ENCODE results near the gene JPT2. TPM values are rescaled to one million over a fixed set of nuclear protein-coding genes. Genes with fewer than 3 reads are reported as not detected.
"Not testable (repeated sequence)": the region's sequence is repeated elsewhere in the genome, so short reads cannot be mapped to it uniquely, and the experiment has no call there.

Gene JPT2
- total RNA-seq, 1 donor from 2014 or later = 108 TPM

- DNase-seq (ENCODE audit: low spot score) = no peak
Measured at GRCh38 chr16:1707193-1707790, 29.2 kb downstream of the JPT2 start.

GRCh38 chr16:1708083-1708767, 30.1 kb downstream of the JPT2 start:
- no peak for DNase-seq (ENCODE audit: low spot score)

- no peak for DNase-seq (ENCODE audit: low spot score)
Measured at GRCh38 chr16:1708768-1709180, 30.7 kb downstream of the JPT2 start.

- no peak for DNase-seq (ENCODE audit: low spot score)
Measured at GRCh38 chr16:1709356-1709755, 31.3 kb downstream of the JPT2 start.

DNA sequence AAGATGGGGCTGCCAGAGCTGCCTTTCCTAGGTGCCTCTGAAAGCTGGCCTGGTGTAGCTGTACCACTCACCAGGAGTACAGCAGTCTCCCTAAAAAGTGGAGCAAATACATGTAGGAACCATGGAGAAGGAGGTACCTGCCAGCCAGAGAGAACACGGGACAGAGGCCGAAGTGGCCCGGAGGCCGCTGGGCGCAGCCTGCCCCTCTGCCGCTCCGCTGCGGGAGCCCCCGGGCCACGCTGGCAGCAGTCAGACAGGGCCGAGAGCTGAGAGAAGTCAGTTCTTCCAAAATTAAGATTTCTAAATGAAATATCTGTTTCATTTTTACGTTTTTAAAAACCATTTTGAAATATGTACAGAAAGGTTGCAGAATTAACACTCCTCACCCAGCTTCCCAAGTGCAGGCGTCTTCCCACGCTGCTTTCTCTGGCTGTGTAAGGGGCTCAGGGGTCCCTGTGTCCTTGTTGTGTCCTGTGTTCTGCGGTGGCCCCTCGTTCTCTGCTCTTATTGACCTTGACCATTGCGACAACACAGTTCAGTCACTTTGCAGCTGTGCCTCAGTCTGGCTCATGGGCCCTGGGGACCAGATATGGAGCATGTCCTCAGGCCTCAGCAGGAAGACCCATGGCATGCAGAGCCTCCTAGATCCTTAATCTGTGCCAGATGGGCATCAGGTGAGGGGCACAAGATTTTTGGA, 32.9 kb downstream of the JPT2 start:
- DNase-seq (ENCODE audit: low spot score) = no peak

DNA sequence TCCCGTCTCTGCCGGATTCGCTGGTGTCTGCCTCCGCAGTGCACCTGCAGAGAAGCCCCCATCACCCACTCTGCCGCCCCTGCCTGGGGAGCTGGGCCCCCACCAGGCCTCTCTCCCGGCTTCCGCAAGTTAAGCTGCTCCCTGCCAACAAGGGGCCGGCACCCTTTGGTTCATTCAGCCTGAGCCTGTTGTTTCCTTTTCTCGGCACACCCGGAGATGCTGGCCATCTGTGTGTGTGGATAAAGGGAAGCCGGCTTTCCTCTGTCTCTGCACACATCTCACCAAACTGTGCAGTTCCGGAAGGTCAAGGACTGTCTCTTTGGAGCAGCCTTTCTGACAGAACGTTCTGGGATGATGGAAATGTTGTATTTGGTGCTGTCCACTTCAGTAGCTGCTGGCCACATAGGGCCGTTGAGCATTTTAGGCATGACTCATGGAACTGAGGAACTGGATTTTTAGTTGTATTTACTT, 34.7 kb downstream of the JPT2 start:
- no peak for DNase-seq (ENCODE audit: low spot score)

GRCh38 chr16:1713331-1713730, 35.3 kb downstream of the JPT2 start:
- DNase-seq (ENCODE audit: low spot score) = no peak

DNA sequence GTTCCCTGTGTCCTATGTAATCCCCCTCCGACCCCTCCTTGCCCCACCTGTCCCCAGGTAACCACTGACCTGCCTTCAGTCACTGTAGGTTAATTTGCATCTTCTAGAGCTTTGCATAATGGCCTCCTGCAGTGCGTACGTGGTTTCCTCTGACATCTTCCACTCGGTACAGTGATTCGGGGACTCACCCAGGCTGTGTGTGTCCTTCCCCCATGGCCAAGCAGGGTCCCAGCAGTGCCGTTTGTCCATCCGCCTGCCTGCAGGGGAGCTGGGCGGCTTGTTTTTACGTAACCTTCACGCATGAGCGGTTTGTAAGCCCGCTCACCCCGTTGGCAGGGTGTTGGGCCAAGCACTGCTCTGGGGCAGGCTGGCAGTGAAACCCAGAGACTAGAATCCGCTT, 35.9 kb downstream of the JPT2 start:
- no peak for DNase-seq (ENCODE audit: low spot score)

DNA sequence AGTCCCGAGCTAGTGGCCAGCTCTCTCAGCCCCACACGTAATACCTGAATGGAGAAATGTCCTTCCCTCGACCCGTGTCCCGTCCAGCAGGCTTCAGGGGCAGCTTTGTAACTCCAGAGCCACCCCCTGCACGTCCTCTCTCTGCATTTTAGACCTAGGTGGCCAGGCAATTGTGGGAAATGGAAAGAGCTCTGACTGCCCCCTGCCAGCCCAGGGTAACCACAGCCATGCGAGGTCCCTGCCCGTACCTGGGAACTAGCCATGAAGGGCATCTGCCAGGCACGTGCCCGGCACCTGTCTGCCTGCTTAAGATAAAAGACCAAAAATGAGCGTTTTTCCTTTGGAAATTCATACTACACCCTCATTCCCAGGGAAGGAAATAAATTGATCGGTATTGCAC, 37.1 kb downstream of the JPT2 start:
- no peak for DNase-seq (ENCODE audit: low spot score)

DNA sequence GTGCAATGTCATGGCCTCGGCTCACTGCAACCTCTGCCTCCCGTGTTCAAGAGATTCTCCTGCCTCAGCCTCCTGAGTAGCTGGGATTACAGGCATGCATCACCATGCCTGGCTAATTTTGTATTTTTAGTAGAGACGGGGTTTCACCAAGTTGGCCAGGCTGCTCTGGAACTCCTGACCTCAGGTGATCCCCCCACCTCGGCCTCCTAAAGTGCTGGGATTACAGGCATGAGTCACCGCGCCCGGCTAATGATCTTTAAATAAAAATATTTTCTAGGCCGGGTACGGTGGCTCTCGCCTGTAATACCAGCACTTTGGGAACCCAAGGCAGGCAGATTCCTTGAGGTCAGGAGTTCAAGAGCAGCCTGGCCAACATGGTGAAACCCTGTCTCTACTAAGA, 40.2 kb downstream of the JPT2 start:
- not testable (repeated sequence) for DNase-seq (ENCODE audit: low spot score)

DNA sequence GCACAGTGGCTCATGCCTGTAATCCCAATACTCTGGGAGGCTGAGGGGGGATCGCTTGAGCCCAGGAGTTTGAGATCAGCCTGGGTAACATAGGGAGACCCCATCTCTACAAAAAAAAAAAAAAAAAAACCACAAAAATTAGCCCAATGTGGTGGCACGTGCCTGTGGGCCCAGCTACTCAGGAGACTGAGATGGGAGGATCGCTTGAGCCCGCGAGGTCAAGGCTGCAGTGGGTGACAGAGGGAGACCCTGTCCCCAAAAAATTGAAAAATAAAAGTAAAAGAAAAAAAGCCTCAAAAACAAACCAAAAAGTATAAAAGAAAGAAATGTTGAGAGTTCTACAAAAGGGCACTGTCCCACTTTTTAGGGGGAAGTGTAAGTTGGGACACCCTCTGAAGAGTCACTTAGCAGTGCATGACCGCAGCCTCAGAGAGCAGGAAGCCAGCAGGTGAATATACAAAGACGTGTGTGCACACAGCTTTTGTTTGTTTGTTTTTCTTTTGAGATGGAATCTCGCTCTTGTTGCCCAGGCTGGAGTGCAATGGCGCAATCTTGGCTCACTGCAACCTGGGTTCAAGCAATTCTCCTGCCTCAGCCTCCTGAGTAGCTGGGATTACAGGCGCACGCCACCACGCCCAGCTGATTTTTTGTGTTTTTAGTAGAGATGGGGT, 41.6 kb downstream of the JPT2 start:
- DNase-seq (ENCODE audit: low spot score) = not testable (repeated sequence)

DNA sequence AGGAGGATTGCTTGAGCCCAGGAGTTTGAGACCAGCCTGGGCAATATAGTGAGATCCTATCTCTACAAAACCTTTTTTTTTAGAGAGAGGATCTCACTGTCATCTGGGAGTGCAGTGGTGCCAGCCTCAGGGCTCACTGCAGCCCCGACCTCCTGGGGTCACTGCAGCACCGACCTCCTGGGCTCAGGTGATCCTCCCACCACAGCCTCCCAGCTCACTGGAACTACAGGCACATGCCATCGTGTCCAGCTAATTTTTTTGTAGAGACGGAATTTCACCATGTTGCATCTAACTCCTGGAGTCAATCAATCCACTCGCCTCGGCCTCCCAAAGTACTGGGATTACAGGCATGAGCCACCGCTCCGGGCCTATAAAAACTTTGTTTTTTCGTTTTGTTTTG, 43.3 kb downstream of the JPT2 start:
- no peak for DNase-seq (ENCODE audit: low spot score)

DNA sequence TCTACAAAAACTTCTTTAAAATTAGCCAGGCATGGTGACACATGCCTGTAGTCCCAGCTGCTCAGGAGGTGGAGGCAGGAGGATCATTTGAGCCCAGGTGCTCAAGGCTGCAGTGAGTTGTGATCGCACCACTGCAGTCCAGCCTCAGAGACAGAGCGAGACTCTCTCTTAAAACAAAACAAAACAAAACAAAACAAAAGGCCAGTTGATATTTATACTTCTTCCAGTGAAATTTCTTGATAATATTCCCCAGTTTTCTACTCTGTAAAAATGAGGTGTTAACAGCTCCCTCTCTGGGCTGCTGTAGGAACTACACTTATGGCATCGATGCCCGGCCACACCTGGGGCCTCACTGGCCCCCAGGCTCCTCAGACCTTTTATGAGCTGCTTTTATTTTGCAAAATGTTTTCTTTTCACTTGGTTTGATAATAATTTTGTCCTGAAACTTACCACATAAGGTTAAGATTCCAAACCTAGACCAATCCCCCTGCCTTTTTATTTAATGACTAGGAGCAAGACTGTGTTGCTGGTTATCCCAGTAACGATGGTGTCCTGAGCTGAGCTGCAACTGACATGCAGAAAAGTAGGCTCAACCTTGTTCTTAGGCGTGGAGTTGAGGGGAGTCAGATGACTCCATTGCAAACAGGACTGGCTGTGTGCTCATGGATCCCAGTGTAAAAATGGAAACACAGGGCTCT, 45.5 kb downstream of the JPT2 start:
- DNase-seq (ENCODE audit: low spot score) = no peak

GRCh38 chr16:1724491-1724890, 46.4 kb downstream of the JPT2 start:
- DNase-seq (ENCODE audit: low spot score) = no peak

- DNase-seq (ENCODE audit: low spot score) = no peak
Measured at GRCh38 chr16:1726661-1727502, 48.8 kb downstream of the JPT2 start.

DNA sequence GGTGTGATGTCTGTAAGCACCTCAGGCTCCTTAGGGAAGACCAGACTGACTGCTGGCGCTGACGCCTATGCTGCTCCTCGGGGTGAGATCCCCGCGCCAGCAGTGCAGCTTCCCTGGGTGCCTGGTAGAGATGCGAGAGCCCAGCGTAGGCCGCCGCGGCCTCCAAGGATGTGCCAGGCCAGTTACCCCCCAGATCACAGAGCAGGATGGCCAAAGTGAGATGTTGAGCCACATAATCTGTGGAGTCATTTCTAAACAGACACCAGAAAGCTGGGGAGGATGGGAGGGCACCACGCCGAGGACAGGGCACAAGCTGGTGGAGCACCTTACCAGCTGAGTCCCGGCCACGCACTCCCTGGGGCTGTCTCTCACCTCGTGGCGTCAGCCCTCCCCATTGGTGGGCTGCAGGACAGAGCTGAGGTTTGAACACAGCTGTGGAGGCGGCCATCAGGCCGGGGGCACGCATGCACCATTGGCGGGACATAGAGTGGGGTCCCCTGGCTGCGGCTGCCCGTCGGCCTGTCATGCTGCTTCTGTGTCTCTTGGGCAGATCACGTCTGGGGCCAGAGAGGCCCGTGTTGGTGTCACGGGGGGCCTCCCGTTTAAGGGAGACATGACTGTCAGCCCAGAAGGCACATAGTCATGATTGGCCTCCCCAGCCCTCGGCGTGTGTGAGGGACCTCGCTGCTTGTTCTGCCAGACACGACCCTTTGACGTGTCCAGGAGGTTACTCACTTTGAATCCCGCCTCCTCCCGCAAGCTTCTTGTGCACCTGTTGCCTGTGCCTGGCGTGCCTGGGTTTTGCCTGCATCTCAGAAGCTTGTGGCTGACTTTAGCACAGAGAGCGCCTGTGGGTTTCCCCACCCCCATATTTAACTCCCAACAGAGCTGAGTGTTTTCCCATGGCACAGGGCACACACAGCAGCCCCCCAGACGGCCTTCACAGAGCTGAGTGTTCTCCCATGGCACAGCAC, 49.9 kb downstream of the JPT2 start:
- DNase-seq (ENCODE audit: low spot score) = no peak

DNA sequence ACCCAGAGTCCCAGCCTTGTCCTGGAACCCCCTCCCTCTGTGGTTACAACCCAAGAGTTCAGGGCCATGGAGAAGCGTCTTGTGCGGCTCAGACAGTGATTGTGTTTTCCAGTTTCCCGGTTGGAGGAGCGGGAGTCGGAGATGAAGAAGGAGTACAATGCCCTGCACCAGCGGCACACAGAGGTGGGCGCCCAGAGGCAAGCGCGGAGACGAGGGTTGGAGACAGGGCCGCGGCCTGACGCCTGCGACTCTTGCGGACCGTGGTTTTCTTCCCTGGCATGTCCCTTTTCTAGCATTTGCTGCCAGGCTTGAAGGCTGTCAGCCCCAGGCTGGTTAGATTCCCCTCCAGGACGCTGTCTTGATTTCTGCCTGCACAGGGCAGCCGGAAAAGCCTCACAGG, 50.9 kb downstream of the JPT2 start:
- no peak for DNase-seq (ENCODE audit: low spot score)

DNA sequence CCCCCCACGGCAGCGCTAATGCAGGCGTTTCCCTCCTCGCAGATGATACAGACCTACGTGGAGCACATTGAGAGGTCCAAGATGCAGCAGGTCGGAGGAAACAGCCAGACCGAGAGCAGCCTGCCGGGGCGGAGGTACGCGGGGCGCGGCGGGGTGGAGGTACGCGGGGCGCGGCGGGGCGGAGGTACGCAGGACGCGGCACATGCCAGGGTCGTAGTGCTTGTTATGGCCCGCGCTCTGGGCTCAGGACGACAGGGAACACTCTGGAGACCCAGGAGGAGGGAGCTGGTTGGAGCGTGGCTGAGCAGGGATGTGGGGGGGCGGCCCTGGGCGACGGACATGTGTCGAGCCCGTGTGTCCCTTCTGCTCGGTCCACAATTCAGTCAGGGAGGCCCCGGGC, 51.4 kb downstream of the JPT2 start:
- no peak for DNase-seq (ENCODE audit: low spot score)

DNA sequence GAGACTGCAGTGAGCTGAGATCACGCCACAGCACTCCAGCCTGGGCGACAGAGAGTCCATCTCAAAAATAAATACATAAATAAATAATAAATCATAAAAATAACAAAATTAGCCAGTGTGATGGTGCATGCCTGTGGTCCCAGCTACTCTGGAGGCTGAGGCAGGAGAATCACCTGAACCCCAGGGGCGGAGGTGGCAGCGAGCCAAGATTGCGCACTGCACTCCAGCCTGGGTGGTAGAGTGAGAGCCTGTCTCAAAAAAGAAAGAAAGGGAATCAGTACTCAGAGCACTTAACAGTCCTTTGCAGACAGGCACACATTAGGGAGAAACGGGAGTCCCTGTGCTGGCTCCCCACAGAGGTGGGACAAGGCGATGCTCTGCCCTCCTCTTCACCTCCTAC, 53.0 kb downstream of the JPT2 start:
- no peak for DNase-seq (ENCODE audit: low spot score)

DNA sequence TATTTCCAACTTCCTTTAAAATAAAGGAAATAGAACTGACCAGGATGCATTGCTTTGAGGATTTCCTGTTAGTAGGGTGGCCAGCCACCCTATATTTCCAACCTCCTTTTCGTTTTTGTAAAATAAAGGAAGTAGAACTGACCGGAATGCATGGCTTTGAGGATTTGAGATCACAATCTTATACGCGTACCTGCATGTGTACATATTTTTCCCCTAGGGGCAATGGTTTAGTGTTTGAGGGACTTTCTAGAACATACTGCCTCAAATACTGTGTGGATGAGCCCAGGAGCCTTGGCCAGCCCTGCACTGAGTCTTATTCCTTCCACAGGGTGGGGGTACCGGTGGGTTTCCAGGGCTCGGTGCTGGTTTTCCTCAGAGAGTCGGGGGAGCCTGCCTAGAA, 53.5 kb downstream of the JPT2 start:
- DNase-seq (ENCODE audit: low spot score) = no peak

Measured in ureter (tissue), 1 donor.